ENCODE measurements around the gene EAF1. TPM values are rescaled to one million over a fixed set of nuclear protein-coding genes. Genes with fewer than 3 reads are reported as not detected.
"Not testable (repeated sequence)": the region's sequence is repeated elsewhere in the genome, so short reads cannot be mapped to it uniquely, and the experiment has no call there.

The EAF1 gene
- total and polyA plus RNA-seq, 2 of the 8 experiments (the other 6 are each of a cell fraction or from before 2014, with no cell fraction given) = 13.9 to 26.8 TPM

- not testable (repeated sequence) for H2AFZ ChIP-seq (ENCODE audit: low read length); H2BK120ac ChIP-seq (replicated peaks; ENCODE audit: low read depth, low read length); DNase-seq (ENCODE audit: low read depth in 1 of 2, low spot score in 2 of 2); FAIRE-seq; H3K23me2 ChIP-seq (ENCODE audit: low read depth, low read length); H3K18ac ChIP-seq (ENCODE audit: extremely low read depth, low read length); H4K8ac ChIP-seq (ENCODE audit: extremely low read depth, insufficient read depth, low read length); H3K56ac ChIP-seq (replicated peaks; ENCODE audit: insufficient read length, low read depth, low read length); H3K23ac ChIP-seq (ENCODE audit: insufficient read length); H3K27ac ChIP-seq (ENCODE audit: low read depth, low read length); H3K14ac ChIP-seq (ENCODE audit: insufficient read length); H3K4me2 ChIP-seq (ENCODE audit: insufficient read depth in 1 of 2, low read depth in 2 of 2, low read length in 2 of 2); H4K20me1 ChIP-seq (replicated peaks in 1 of 2; ENCODE audit: control insufficient read depth in 1 of 2, insufficient read depth in 2 of 2, low read length in 2 of 2); H4K5ac ChIP-seq (ENCODE audit: insufficient read length, low read depth, low read length); H3K4ac ChIP-seq (replicated peaks; ENCODE audit: insufficient read length, low read depth, low read length); H3K27me3 ChIP-seq (replicated peaks in 1 of 4; ENCODE audit: control insufficient read depth in 3 of 4, extremely low read depth in 1 of 4, insufficient read depth in 3 of 4, low read length in 3 of 4); H3K4me3 ChIP-seq (ENCODE audit: extremely low read depth in 1 of 4, insufficient read depth in 2 of 4, low read depth in 3 of 4, low read length in 4 of 4); H2AK5ac ChIP-seq (ENCODE audit: low read depth, low read length); H2BK20ac ChIP-seq (ENCODE audit: low read length); H4K91ac ChIP-seq (replicated peaks; ENCODE audit: insufficient read length, low read length); H3K9me3 ChIP-seq (ENCODE audit: insufficient read depth in 2 of 2, low read depth in 1 of 2, low read length in 1 of 2); H3K79me1 ChIP-seq (ENCODE audit: low read depth, low read length); H3K79me2 ChIP-seq (ENCODE audit: control insufficient read depth in 1 of 2, insufficient read depth in 2 of 2, low read length in 2 of 2); H2BK12ac ChIP-seq (ENCODE audit: low read depth, low read length); H3K9ac ChIP-seq (replicated peaks in 1 of 4; ENCODE audit: extremely low read depth in 1 of 4, low read depth in 3 of 4, low read length in 3 of 4); H3K4me1 ChIP-seq (replicated peaks in 1 of 4; ENCODE audit: control insufficient read depth in 3 of 4, insufficient read depth in 4 of 4, low read length in 3 of 4); H2BK15ac ChIP-seq (ENCODE audit: low read length); H2BK5ac ChIP-seq (ENCODE audit: low read depth, low read length)
- peaks cover 4 to 44% (median 19%) of the 10 kb centered on the region in 4 experiments; a peak in 7 of 8 replicates for H3K36me3 ChIP-seq (ENCODE audit: control insufficient read depth in 2 of 4, insufficient read depth in 4 of 4, low read length in 3 of 4)
- WGBS, 2 experiments (ENCODE audit: extremely low coverage in 1 of 2, insufficient coverage in 1 of 2, insufficient read length in 1 of 2, insufficient replicate concordance in 2 of 2, low coverage in 1 of 2, low lambda C conversion rate in 2 of 2, missing lambda C conversion rate in 1 of 2) = 95% methylated on average over 7 of the region's 7 CpGs; no CpG with 5 or more reads in 1 of the 2 experiments
- ChIA-PET CTCF (ENCODE audit: partially characterized antibody) (interaction anchor here (2.9 kb wide), 1 partner anchor 143 kb away, joined by 13 read pairs; no protein-coding TSS in a partner anchor), POLR2A (ENCODE audit: partially characterized antibody) (interaction anchor here (0.6 kb wide), 1 partner anchor 219 kb away, joined by 3 read pairs; no protein-coding TSS in a partner anchor)
These were observed 16.4 kb upstream of the EAF1 start for GRCh38 chr3:15410966-15411365.

All from H1 (cell line).